Upper lobe of left lung (tissue), 6 donors: Measurements from ENCODE around the gene SIRPA. TPM values are rescaled to one million over a fixed set of nuclear protein-coding genes. Genes with fewer than 3 reads are reported as not detected.

ENCODE experiments used
- ATAC-seq, 2 donors: fragments of 200-7000 bp; cut with Tn5 transposase; one replicate each; pipeline ENCODE4 v1.9.1; 2022; ENCODE audit warnings: mild to moderate bottlenecking in 2 of 2, moderate library complexity in 2 of 2; ENCODE audit not compliant: low FRiP score in 2 of 2
- DNase-seq, 2 donors: peaks; one replicate each; pipeline ENCODE4 v3.0.0-alpha.2; 2019 to 2020
- H3K27ac ChIP-seq, 4 donors: fragments of 200-600 bp; sonication (generic); one replicate each; pipeline ENCODE4 v1.5.1; 2016 to 2019
- H3K27me3 ChIP-seq, 4 donors: fragments of 200-600 bp; sonication (generic); one replicate each; pipeline ENCODE4 v1.5.1; 2017 to 2019
- H3K36me3 ChIP-seq, 4 donors: fragments of 200-600 bp; sonication (generic); one replicate each; pipeline ENCODE4 v1.5.1; 2016 to 2019
- H3K4me1 ChIP-seq, 4 donors: fragments of 200-600 bp; sonication (generic); one replicate each; pipeline ENCODE4 v1.5.1; 2018 to 2019
- H3K4me3 ChIP-seq, 4 donors: fragments of 200-600 bp; sonication (generic); one replicate each; pipeline ENCODE4 v1.5.1; 2017 to 2019; ENCODE audit warnings: mild to moderate bottlenecking in 2 of 4, moderate library complexity in 1 of 4
- H3K9me3 ChIP-seq, 4 donors: fragments of 200-600 bp; sonication (generic); one replicate each; pipeline ENCODE4 v1.5.1; 2018 to 2019
- CTCF ChIP-seq, 6 experiments: fragments of 450-650 bp in 4 of 6; fragments of 200-600 bp in 2 of 6; sonication (generic) in 2 of 6; IDR thresholded peaks; one replicate each; pipeline ENCODE4 v1.5.1; 2016 to 2019; ENCODE audit warnings: antibody characterized with exemption in 6 of 6
- EP300 ChIP-seq, 4 donors: sonication (generic); formaldehyde crosslinking; IDR thresholded peaks; one replicate each; pipeline ENCODE4 v1.5.1; 2017; ENCODE audit warnings: antibody characterized with exemption in 4 of 4, control low read depth in 2 of 4
- POLR2A ChIP-seq, 4 donors: fragments of 450-650 bp; IDR thresholded peaks; one replicate each; pipeline ENCODE4 v1.5.1; 2016 to 2017; ENCODE audit warnings: antibody characterized with exemption in 4 of 4, mild to moderate bottlenecking in 2 of 4
- POLR2AphosphoS5 ChIP-seq, 2 donors: sonication (generic); formaldehyde crosslinking; IDR thresholded peaks; one replicate each; pipeline ENCODE4 v1.5.1; 2017; ENCODE audit warnings: antibody characterized with exemption in 2 of 2
- WGBS, 2 donors: methylation state at CpG; one replicate each; pipeline ENCODE4 v1.1.5; 2017 to 2018; 5-methylcytosine and 5-hydroxymethylcytosine counted together
- total RNA-seq, 6 donors: library from RNA; depleted of rRNA in 4 of 6; stranded (reverse); fragments of >200 nt in 4 of 6; gene quantifications; one replicate each; pipeline versions ENCODE4 v1.1.0 to v1.2.1, GENCODE V29; 2016 to 2021
- donor health status: DM: no; HTN: no; CAD: no; lungs with moderate emphysema.
- donor health status: DM: no; HTN: yes; CAD: no; lungs with severe emphysema.

Gene SIRPA
- total RNA-seq, 6 donors from 2014 or later, result 36.3 to 119 (median 60.4) TPM

DNA sequence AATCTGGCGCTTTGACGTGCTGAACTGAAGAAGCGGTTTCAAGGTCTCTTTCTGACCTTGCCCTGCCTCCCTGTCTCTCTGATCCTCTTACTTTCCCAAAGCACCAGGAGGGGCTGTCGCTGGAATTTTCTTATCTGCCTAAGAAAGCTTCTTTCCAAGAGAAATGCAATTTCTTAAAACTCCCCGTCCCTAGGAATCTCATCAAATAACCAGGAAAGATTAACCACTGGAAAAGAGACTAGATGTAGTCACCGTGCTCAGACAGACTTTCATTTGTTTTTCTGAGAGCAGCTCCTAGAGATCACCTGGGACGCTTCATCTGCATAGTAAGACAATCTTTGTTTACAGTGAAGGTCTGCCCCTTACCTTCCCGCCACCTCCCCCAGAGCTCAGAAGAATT lies 60.0 kb downstream of the SIRPA start:
- no peak for ATAC-seq
- TF ChIP-seq CTCF (IDR thresholded peaks at IDR 0.05), result no peak
- TF ChIP-seq POLR2AphosphoS5 (IDR thresholded peaks at IDR 0.05), result no peak
- TF ChIP-seq EP300 (IDR thresholded peaks at IDR 0.05), result no peak
- no peak for TF ChIP-seq POLR2A (IDR thresholded peaks at IDR 0.05)
- 62 to 68% methylated on average over 8 of the region's 8 CpGs for WGBS, 2 donors

DNA sequence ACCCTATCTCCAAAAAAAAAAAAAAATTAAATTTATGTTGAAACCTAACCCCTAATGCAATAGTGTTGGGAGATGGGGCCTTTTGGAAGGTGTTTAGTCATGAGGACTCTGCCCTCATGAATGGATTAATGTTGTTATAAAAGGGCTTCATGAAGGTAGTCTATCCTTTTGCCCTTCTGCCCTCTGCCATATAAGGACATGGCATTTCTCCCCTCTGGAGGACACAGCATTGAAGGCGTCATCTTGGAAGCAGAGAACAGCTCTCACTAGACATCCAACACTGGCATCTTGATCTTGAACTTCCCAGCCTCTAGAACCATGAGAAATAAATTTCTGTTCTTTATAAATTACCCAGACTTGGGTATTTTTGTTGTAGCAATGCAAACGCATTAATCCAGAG lies 63.2 kb downstream of the SIRPA start:
- WGBS, 2 donors, result 81 to 88% methylated on average over 2 of the region's 2 CpGs
- no peak for ATAC-seq
- Histone ChIP-seq H3K36me3 (no peaks in the 10 kb centered on the region), H3K27ac (no peak overlapping the region), H3K27me3 (no peaks in the 10 kb centered on the region), H3K4me1 (no peaks in the 10 kb centered on the region), H3K9me3 (no peaks in the 10 kb centered on the region), H3K4me3 (no peak overlapping the region)
- no peak for DNase-seq
- TF ChIP-seq POLR2AphosphoS5 (IDR thresholded peaks at IDR 0.05), result no peak
- no peak for TF ChIP-seq EP300 (IDR thresholded peaks at IDR 0.05)
- TF ChIP-seq POLR2A (IDR thresholded peaks at IDR 0.05), result no peak
- TF ChIP-seq CTCF (IDR thresholded peaks at IDR 0.05), result no peak

More for the DNA sequence above, 60.0 kb downstream of the SIRPA start:
- DNase-seq, result no peak
- Histone ChIP-seq H3K27ac (no peak overlapping the region), H3K9me3 (no peaks in the 10 kb centered on the region), H3K4me1 (no peaks in the 10 kb centered on the region), H3K4me3 (no peak overlapping the region), H3K36me3 (no peaks in the 10 kb centered on the region), H3K27me3 (no peaks in the 10 kb centered on the region)

DNA sequence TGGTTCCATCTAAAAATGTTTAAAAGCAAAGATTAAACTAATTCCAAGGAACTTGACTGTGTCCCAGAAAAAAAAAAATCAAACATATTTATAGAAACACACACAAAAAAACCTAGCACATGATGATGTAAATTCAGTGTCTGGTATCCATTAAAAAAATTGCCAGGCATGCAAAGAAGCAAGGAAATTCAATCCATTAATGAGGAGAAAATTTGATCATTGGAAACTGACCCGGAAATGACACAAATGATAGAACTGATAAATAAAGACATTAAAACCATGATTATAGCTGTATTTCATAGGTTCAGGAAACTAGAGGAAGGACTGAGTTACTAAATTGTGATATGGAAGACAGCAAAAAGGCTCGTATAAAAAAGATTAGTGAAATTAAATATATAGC lies 63.9 kb downstream of the SIRPA start:
- DNase-seq (no peak), ATAC-seq (no peak)
- no peaks in the 10 kb centered on the region for H3K4me1 ChIP-seq
- H3K27ac ChIP-seq, result no peak overlapping the region
- WGBS, 2 donors, result 73 to 76% methylated on average over 2 of the region's 2 CpGs
- H3K36me3 ChIP-seq, result no peaks in the 10 kb centered on the region
- no peak overlapping the region for H3K4me3 ChIP-seq
- TF ChIP-seq CTCF (IDR thresholded peaks at IDR 0.05) (no peak), EP300 (IDR thresholded peaks at IDR 0.05) (no peak), POLR2A (IDR thresholded peaks at IDR 0.05) (no peak), POLR2AphosphoS5 (IDR thresholded peaks at IDR 0.05) (no peak)
- no peaks in the 10 kb centered on the region for H3K9me3 ChIP-seq
- no peaks in the 10 kb centered on the region for H3K27me3 ChIP-seq

DNA sequence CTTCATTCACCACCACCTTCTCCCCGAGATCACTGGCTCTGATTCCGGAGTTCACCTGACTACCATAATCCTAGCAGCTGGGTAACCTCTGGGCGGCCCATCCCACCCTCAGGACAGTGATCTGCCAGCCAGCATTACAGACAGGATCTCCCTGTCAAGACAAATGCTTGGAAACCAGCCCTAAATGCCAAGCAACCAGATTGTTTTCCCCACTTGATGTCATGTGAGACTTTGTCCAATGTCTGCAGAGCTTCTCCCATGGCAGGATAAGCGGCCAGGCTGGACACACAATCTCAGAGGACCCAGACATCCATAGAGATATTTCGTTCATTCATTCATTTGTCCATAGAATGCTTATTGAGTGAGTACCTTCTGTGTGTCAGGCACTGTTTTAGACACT lies 66.2 kb downstream of the SIRPA start:
- TF ChIP-seq CTCF (IDR thresholded peaks at IDR 0.05) (no peak), EP300 (IDR thresholded peaks at IDR 0.05) (no peak), POLR2AphosphoS5 (IDR thresholded peaks at IDR 0.05) (no peak), POLR2A (IDR thresholded peaks at IDR 0.05) (no peak)
- Histone ChIP-seq H3K4me3 (no peak overlapping the region), H3K9me3 (no peaks in the 10 kb centered on the region), H3K27ac (no peak overlapping the region), H3K27me3 (no peaks in the 10 kb centered on the region), H3K36me3 (no peaks in the 10 kb centered on the region), H3K4me1 (peaks cover 5 to 13% (median 10%) of the 10 kb centered on the region in 4 donors)
- DNase-seq (no peak), ATAC-seq (no peak)
- WGBS, 2 donors, result 86 to 94% methylated on average over 4 to 5 of the region's 5 CpGs

- Histone ChIP-seq H3K36me3 (no peaks in the 10 kb centered on the region), H3K27me3 (no peaks in the 10 kb centered on the region), H3K4me1 (peaks cover 5 to 13% (median 10%) of the 10 kb centered on the region in 4 donors), H3K27ac (peak overlapping the region in 2 of 4 donors; percentile 7 to 79), H3K4me3 (no peak overlapping the region), H3K9me3 (no peaks in the 10 kb centered on the region)
- WGBS, 2 donors, result 53 to 72% methylated on average over 4 of the region's 4 CpGs
- peak in 1 of 2 donors; percentile 60 for DNase-seq
- ATAC-seq, result no peak
- no peak for TF ChIP-seq POLR2A (IDR thresholded peaks at IDR 0.05)
- TF ChIP-seq CTCF (IDR thresholded peaks at IDR 0.05), result no peak
- TF ChIP-seq EP300 (IDR thresholded peaks at IDR 0.05), result no peak
- peak; percentile 7 to 25 for TF ChIP-seq POLR2AphosphoS5 (IDR thresholded peaks at IDR 0.05)
These were observed 68.9 kb downstream of the SIRPA start for GRCh38 chr20:1964061-1964460.
